Prostate gland (tissue), 2 donors: Measurements from ENCODE around the gene NTNG1. TPM values are rescaled to one million over a fixed set of nuclear protein-coding genes. Genes with fewer than 3 reads are reported as not detected.
A peak's percentile ranks its signal among the peaks of the same experiment; 100 is the strongest.

Source experiments
- DNase-seq: peaks from one replicate; pipeline ENCODE4 v3.0.0-alpha.2; 2019; ENCODE audit warnings: low spot score
- H3K27ac ChIP-seq, 2 donors: fragments of 200-600 bp; sonication (generic); 2 replicates each; pipeline ENCODE4 v1.5.1; 2017 to 2019
- H3K27me3 ChIP-seq: fragments of 200-600 bp; sonication (generic); replicated peaks from 2 replicates; pipeline ENCODE4 v1.5.1; 2019; ENCODE audit not compliant: insufficient read depth
- H3K36me3 ChIP-seq, 2 donors: fragments of 200-600 bp; sonication (generic); 1 replicate in 1 of 2; 2 replicates in 1 of 2; pipeline versions ENCODE4 v1.5.1 to v1.8.1; 2017 to 2019
- H3K4me1 ChIP-seq: fragments of 200-600 bp; sonication (generic); replicated peaks from 2 replicates; pipeline ENCODE4 v1.5.1; 2019
- H3K4me3 ChIP-seq, 2 donors: fragments of 200-600 bp; sonication (generic); 2 replicates each; pipeline ENCODE4 v1.5.1; 2017 to 2019
- H3K9me3 ChIP-seq: fragments of 200-600 bp; sonication (generic); 2 replicates; pipeline ENCODE4 v1.5.1; 2017
- CTCF ChIP-seq, 4 experiments: fragments of 200-600 bp in 2 of 4; fragments of 450-650 bp in 2 of 4; sonication (generic) in 2 of 4; IDR thresholded peaks; 1 replicate in 3 of 4; 2 replicates in 1 of 4; pipeline ENCODE4 v1.5.1; 2016 to 2019; ENCODE audit warnings: antibody characterized with exemption in 4 of 4, mild to moderate bottlenecking in 2 of 4, moderate library complexity in 2 of 4
- POLR2A ChIP-seq: fragments of 450-650 bp; IDR thresholded peaks from one replicate; pipeline ENCODE4 v1.6.1; 2016; ENCODE audit warnings: antibody characterized with exemption, mild to moderate bottlenecking
- POLR2AphosphoS5 ChIP-seq: sonication (generic); formaldehyde crosslinking; IDR thresholded peaks from one replicate; pipeline ENCODE4 v1.6.1; 2017; ENCODE audit warnings: antibody characterized with exemption
- WGBS: methylation state at CpG from one replicate; pipeline ENCODE4 v1.1.5; 2018; 5-methylcytosine and 5-hydroxymethylcytosine counted together
- intact Hi-C: fragments of 100-400 bp; cut with DNase I; formaldehyde crosslinking; loops from one replicate; pipeline ENCODE4 v1.14.2; 2022
- total RNA-seq, 2 donors: library from RNA; depleted of rRNA; stranded (reverse); fragments of >200 nt; gene quantifications; one replicate each; pipeline ENCODE4 v1.1.0, GENCODE V29; 2016

NTNG1 gene
- total RNA-seq, 2 donors from 2014 or later, result 2.6 to 5.1 TPM

- no peak for DNase-seq
- intact Hi-C loops, result no loop called here
- no peak overlapping the region for H3K4me3 ChIP-seq
- H3K36me3 ChIP-seq, result no peaks in the 10 kb centered on the region
- H3K9me3 ChIP-seq, result no peaks in the 10 kb centered on the region
- TF ChIP-seq POLR2AphosphoS5 (no peak), POLR2A (no peak), CTCF (IDR thresholded peaks at IDR 0.05) (no peak)
- H3K27me3 ChIP-seq, result no peaks in the 10 kb centered on the region
- WGBS, result 41% methylated on average over 1 of the region's 1 CpG
- no peaks in the 10 kb centered on the region for H3K4me1 ChIP-seq
- no peak overlapping the region for H3K27ac ChIP-seq
These were observed 9.1 kb downstream of the NTNG1 start for GRCh38 chr1:107149946-107150345.

- DNase-seq, result no peak
- intact Hi-C loops, result no loop called here
- Histone ChIP-seq H3K27me3 (no peaks in the 10 kb centered on the region), H3K36me3 (no peaks in the 10 kb centered on the region), H3K9me3 (no peaks in the 10 kb centered on the region), H3K27ac (no peak overlapping the region), H3K4me3 (no peak overlapping the region), H3K4me1 (no peaks in the 10 kb centered on the region)
- TF ChIP-seq POLR2A (no peak), POLR2AphosphoS5 (no peak), CTCF (IDR thresholded peaks at IDR 0.05) (no peak)
- 90% methylated on average over 3 of the region's 3 CpGs for WGBS
These were observed 10.5 kb downstream of the NTNG1 start for GRCh38 chr1:107151295-107151694.

- intact Hi-C loops, result no loop called here
- Histone ChIP-seq H3K4me1 (no peaks in the 10 kb centered on the region), H3K27me3 (no peaks in the 10 kb centered on the region), H3K36me3 (no peaks in the 10 kb centered on the region), H3K9me3 (no peaks in the 10 kb centered on the region), H3K27ac (no peak overlapping the region), H3K4me3 (no peak overlapping the region)
- TF ChIP-seq POLR2A (no peak), CTCF (IDR thresholded peaks at IDR 0.05) (no peak), POLR2AphosphoS5 (no peak)
- WGBS, result 41% methylated on average over 4 of the region's 4 CpGs
- DNase-seq, result no peak
These were observed 11.6 kb downstream of the NTNG1 start for GRCh38 chr1:107152395-107152794.

GRCh38 chr1:107153014-107153413 lies 12.2 kb downstream of the NTNG1 start:
- 92% methylated on average over 2 of the region's 2 CpGs for WGBS
- Histone ChIP-seq H3K9me3 (no peaks in the 10 kb centered on the region), H3K36me3 (no peaks in the 10 kb centered on the region), H3K4me3 (no peak overlapping the region), H3K4me1 (no peaks in the 10 kb centered on the region), H3K27ac (no peak overlapping the region), H3K27me3 (no peaks in the 10 kb centered on the region)
- TF ChIP-seq CTCF (IDR thresholded peaks at IDR 0.05) (peak in 1 of 4 experiments; percentile 9), POLR2AphosphoS5 (no peak), POLR2A (no peak)
- intact Hi-C loops, result no loop called here
- no peak for DNase-seq

- Histone ChIP-seq H3K4me1 (no peaks in the 10 kb centered on the region), H3K27ac (no peak overlapping the region), H3K36me3 (no peaks in the 10 kb centered on the region), H3K27me3 (no peaks in the 10 kb centered on the region), H3K4me3 (no peak overlapping the region), H3K9me3 (no peaks in the 10 kb centered on the region)
- WGBS, result 86% methylated on average over 5 of the region's 5 CpGs
- intact Hi-C loops, result no loop called here
- no peak for TF ChIP-seq CTCF (IDR thresholded peaks at IDR 0.05)
- no peak for DNase-seq
These were observed 17.7 kb downstream of the NTNG1 start for GRCh38 chr1:107158496-107158895.
